ENCODE data around the gene ADGRF4.

DNA sequence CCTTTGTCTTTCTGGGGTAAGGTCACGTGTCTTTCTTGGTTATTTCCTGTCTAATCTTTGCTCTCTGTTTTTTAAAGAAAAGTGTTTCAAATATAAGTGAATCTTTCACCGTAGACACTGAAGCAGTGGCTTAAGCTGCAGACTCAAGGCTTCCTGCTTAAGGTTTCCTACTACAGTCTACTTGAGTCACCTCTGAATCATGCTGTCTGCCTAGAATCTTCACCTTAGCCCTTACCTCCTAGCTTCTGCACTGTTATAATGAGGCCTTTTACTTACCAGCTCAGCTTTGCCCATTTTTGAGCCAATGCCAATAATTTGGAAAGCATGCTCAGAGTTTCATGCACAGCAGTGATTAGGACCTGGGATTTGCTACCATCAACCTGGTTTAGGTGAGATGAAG is 30.6 kb downstream of the ADGRF4 start:
- TF ChIP-seq CTCF (IDR thresholded peaks at IDR 0.05; ENCODE audit: poor library complexity) (no peak), EZH2 (IDR thresholded peaks at IDR 0.05; ENCODE audit: borderline replicate concordance) (no peak)
